GM18519 (cell line): ENCODE results near the gene PIP5K1C.

Experiments
- ATAC-seq: cut with Tn5 transposase; IDR thresholded peaks from one replicate; pipeline ENCODE4 v1.9.1; 2021; ENCODE audit warnings: mild to moderate bottlenecking, moderate library complexity; ENCODE audit not compliant: unreplicated experiment, low FRiP score

PIP5K1C gene

GRCh38 chr19:3721887-3722442 is 21.7 kb upstream of the PIP5K1C start:
- ATAC-seq, result no peak

- ATAC-seq, result no peak
These were observed 21.0 kb upstream of the PIP5K1C start for GRCh38 chr19:3721131-3721886.

DNA sequence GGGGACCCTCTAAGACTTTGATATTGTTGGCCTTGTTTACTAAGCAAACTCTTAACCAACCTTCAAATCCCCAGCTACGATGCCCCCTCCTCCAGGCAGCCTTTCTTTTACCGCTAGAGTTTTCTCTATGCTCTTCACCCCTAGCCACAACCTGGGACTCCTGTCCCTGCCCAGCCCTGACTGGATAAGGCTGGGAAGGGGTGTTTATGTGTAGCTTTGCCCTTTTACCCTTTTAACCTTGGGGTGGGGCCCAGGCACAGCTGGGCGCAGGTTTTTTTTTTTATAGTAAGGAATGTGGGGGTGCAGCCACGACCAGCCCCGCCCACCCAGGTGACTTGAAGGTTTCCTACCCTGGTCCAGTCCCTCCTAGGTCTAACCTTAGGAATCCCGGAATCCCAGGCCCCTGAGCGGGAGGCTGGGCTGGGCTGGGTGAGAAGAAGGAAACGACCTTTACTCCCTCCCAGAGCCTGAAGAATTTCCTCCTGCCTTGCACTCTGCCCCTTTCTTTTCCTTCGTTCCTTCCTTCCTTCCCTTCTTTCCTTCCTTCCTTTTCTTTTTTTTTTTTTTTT is 20.2 kb upstream of the PIP5K1C start:
- no peak for ATAC-seq

DNA sequence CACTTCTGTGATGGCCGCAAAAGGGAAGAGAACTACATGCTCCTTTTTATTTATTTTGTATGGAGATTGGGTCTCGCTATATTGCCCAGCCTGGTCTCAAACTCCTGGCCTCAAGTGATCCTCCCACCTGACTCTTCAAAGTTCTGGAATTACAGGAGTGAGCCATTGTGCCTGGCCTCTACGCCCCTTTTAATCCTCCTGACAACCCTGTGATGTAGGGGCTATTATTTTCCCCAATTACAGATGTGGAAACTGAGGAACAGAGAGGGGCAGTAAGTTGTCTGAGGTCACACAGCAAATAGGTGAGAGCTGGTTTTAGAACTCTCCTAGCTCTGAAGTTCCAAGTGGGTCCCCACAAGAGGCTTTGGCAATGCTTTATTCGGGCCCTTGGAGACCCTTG is 19.6 kb upstream of the PIP5K1C start:
- no peak for ATAC-seq

DNA sequence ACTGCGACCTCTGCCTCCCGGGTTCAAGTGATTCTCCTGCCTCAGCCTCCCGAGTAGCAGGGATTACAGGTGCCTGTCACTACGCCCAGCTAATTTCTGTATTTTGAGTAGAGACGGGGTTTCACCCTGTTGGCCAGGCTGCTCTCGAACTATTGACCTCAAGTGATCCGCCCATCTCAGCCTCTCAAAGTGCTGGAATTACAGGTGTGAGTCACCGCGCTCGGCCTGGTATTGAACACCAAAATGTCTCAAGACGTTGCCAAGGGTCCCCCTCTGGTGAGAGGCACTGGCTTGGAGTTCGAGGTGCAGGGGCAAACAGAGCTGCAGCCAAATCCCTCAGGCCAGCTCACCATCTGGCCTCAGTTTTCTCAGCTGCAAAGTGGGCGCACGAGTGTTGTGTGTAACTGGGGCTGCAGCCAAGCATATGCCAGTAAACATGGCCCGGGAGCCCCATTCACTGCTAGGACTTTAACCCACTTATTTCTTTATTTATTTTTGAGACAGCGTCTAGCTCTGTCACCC is 15.9 kb upstream of the PIP5K1C start:
- no peak for ATAC-seq

DNA sequence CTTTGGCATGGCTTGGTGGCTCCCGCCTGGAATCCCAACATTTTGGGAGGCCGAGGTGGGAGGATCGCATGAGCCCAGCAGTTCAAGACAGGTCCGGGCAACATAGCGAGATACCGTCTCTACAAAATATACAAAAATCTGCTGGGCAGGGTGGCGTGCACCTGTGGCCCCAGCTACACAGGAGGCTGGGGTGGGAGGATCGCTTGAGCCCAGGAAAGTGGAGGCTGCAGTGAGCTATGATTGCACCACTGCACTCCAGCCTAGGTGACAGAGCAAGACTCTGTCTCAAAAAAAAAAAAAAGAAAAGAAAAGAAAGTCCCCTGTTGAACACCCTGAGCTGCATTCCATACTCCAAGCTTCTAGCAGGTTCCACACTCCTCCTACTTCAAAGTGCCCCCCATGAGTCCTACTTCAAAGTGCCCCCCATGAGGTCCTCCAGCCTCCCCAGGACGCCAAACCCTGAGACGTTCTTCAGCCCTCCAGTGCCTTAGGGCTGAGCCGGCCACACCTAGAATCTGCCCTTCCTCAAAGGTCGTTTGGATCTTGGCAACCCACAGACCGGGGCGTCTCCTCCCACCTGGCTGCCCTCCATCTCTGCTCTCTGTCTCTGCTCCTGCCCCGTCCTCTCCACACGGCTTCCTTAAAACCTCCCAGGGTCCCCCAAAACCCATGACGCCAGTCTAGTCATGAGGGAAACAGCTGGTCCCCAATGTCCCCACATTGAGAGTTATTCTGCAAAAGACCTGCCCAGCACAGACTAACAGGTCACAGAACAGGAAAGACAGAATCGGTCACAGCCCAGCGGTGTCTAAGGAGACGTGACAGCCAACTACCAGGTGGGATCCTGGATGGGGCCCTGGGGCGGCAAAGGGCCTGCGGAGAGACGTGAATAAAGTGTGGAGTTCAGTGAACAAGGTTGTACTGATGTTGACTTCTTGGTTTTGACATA is 12.7 kb upstream of the PIP5K1C start:
- ATAC-seq, result no peak

DNA sequence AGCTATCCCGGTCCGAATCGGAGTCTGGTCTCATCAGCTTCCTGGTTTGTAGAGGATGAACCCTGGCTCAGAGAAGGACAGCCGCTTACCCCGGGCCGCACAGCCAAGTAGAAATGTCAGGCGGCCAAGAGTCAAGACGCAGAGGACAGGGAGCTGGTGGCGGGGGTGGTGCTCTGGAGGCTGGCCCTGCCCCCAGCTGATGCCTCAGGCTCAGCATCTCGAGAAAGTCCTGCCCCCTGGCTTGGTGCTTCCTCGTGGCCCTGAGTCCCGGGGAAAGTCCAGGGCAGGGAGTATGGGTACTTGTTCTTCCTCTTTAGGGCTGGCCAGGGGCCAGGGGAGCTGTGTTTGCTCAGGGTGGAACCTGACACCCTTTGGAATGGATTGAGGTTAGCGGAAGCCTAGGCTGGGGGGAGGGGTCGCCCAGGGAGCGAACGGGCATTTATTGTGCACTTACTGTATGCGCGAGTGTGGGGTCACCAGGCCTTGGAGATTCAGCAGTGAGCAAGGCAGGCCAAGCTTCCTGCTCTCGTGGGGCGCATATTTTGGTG is 10.1 kb upstream of the PIP5K1C start:
- ATAC-seq, result no peak

DNA sequence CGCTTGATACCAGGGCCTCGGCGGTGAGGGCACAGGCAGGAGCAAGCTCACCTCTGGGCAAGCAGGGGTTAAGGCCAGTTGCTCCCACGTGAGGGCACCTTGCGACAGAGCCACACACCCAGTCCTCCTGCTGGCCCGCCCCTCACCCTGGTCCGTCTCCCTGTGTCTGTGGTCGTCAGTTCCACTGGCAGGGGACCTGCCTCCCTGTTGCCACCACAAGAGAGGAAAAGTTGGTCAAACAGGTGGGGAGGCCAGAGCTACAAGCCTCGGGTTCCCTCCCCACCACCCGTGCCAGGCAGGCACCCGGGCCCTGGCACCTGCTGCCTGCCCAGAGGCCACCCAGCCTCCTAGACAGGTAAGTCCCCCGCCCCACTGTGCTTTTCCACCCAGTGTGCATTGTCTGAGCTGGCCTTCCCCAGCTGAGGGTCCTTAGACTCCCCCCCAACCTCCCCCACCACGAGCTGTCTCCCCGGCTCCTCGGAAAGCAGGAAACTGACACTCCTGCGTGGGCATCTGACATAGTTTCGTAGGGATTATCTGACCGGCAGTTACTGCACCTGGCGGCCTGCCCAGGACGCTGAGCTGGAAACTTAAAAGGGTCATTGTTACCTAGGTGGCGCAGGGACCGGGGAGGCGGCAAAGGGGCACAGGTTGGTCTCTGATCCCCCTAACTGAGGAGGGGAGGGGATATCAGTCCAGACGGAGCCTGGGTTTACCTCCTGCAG is 8.1 kb upstream of the PIP5K1C start, which contains the start of gene TJP3:
Gene TJP3 (plus strand): TSS at position 178 of the 725 bp plus-strand sequence. CDS start 20,049 bp downstream, outside the sequence.
- ATAC-seq, result no peak

GRCh38 chr19:3707868-3708206 is 7.6 kb upstream of the PIP5K1C start:
- ATAC-seq, result no peak

DNA sequence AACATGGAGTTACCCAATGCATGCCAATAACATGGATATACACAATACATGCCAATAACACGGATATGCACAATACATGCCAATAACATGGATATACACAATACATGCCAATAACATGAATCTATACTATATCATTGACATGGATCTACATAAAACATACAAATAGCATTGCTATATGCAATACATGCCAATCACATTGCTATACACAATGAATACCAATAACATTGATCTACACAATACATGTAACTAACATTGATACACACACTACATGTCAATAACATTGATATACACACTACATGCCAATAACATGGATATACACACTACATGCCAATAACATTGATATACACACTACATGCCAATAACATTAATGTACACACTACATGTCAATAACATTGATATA is 932 bp upstream of the PIP5K1C start:
- no peak for ATAC-seq

- ATAC-seq, result no peak
These were observed 477 bp downstream of the PIP5K1C start for GRCh38 chr19:3699741-3700241.

- no peak for ATAC-seq
These were observed 1.1 kb downstream of the PIP5K1C start for GRCh38 chr19:3698974-3699740.

- no peak for ATAC-seq
These were observed 1.8 kb downstream of the PIP5K1C start for GRCh38 chr19:3698386-3698950.

- no peak for ATAC-seq
These were observed 2.4 kb downstream of the PIP5K1C start for GRCh38 chr19:3697671-3698385.

DNA sequence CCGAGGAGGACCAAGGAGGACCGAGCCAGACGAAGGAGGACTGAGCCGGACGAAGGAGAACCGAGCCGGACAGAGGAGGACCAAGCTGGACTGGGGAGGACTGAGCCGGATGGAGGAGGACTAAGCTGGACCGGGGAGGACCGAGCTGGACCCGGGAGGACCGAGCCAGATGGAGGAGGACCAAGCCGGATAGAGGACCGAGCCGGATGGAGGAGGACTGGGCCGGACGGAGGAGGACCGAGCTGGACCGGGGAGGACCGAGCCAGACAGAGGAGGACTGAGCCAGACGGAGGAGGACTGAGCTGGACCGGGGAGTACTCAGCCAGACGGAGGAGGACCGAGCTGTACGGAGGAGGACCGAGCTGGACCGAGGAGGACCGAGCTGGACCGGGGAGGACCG is 3.2 kb downstream of the PIP5K1C start:
- ATAC-seq, result no peak

GRCh38 chr19:3696660-3696995 is 3.6 kb downstream of the PIP5K1C start:
- no peak for ATAC-seq

DNA sequence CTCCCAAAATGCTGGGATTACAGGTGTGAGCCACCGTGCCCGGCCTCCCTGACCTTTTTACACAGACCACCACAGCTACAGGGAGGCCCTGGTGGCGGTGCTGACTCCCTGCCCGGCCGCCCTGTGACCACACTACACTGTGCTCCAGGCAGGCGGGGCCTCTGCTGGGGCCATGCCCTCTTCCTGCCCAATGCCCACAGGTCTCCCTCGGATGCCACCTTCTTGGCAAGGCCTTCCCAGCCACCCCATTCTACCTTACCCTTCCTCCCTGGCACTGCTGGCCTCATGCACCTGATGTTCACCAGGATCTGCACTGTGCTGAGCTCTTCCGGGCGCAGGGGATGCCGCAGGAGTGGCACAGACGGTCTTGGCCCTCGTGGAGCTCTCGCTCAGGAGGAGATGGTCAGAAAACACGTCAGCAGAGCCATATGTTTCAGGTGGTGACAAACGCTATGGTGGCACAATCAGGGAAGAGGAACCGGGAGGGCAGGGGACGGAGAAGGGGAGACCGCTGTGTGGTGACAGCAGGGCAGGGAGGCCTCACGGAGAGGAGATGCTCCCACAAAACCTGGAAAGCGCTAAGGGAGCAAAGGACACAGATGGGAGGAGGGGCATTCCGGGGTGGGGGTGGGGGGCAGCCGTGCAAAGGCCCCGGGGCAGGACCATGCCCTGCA is 4.1 kb downstream of the PIP5K1C start:
- no peak for ATAC-seq
